Body of pancreas (tissue), 4 donors: ENCODE data around the gene GOLGA8S.
"Not testable (repeated sequence)": the region's sequence is repeated elsewhere in the genome, so short reads cannot be mapped to it uniquely, and the experiment has no call there.

Experiments used
- CTCF ChIP-seq, 7 experiments: fragments of 450-650 bp in 4 of 7; fragments of 200-600 bp in 3 of 7; sonication (generic) in 3 of 7; IDR thresholded peaks; one replicate each; pipeline ENCODE4 v1.5.1; 2016 to 2019; ENCODE audit warnings: antibody characterized with exemption in 7 of 7
- POLR2A ChIP-seq, 3 donors: fragments of 450-650 bp; IDR thresholded peaks; one replicate each; pipeline ENCODE4 v1.6.1; 2016; ENCODE audit warnings: antibody characterized with exemption in 3 of 3, mild to moderate bottlenecking in 2 of 3

DNA sequence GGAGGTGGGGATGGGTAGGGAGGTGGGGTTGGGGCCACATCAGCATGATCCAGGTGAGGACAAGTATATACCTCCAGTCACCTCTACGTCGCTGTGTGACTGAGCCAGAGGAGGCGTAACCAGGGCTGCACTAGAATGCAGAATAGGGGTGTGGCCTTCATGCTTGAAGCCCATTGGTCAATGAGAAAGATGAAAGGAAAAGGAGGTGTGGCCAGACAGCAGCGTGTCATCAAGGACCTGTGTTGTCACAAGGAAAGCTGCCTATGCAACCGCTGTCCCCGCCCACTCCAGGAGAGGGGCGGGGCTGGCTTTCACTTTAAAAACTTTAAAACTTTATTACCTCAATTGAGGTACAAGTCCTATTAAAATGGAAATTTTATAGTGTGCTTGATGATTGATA, 20.5 kb upstream of the GOLGA8S start, which contains the start of gene GOLGA6L26:
- TF ChIP-seq CTCF, POLR2A (IDR thresholded peaks at IDR 0.05): not testable (repeated sequence)
